HL-60 (cell line): ENCODE measurements around the gene BABAM1.

Experiments used
- DNase-seq, 2 experiments: peaks; one replicate each; pipeline ENCODE4 v3.0.0-alpha.2; 2010 to 2020; ENCODE audit warnings: low read depth in 1 of 2, low spot score in 1 of 2
- H3K27ac ChIP-seq: fragments of 250-450 bp; sonication (Bioruptor Pico); replicated peaks from 2 replicates; pipeline ENCODE4 v1.5.1; 2020; ENCODE audit warnings: mild to moderate bottlenecking, moderate library complexity
- H3K27me3 ChIP-seq: fragments of 250-450 bp; sonication (Bioruptor Pico); 2 replicates; pipeline ENCODE4 v1.5.1; 2021; ENCODE audit warnings: mild to moderate bottlenecking, moderate library complexity; ENCODE audit not compliant: insufficient read depth, poor library complexity, severe bottlenecking
- H3K4me3 ChIP-seq: replicated peaks from 2 replicates; pipeline ENCODE4 v1.5.1; 2011; ENCODE audit warnings: mild to moderate bottlenecking, control low read depth, low read length; ENCODE audit not compliant: insufficient read depth
- GABPA ChIP-seq: IDR thresholded peaks from 2 replicates; pipeline ENCODE4 v1.6.1; 2012; ENCODE audit warnings: low read depth
- POLR2AphosphoS5 ChIP-seq: IDR thresholded peaks from 2 replicates; pipeline ENCODE4 v1.6.1; 2012; ENCODE audit warnings: low read depth
- SPI1 ChIP-seq: IDR thresholded peaks from 2 replicates; pipeline ENCODE4 v1.6.1; 2012; ENCODE audit warnings: low read depth, mild to moderate bottlenecking, borderline replicate concordance
- TF ChIP-seq, protein P1 (sequence below): IDR thresholded peaks from one replicate; pipeline ENCODE4 v1.5.1; 2011; ENCODE audit warnings: low read length, control low read depth, inconsistent platforms; ENCODE audit not compliant: insufficient read depth
- TF ChIP-seq, protein P2 (sequence below): IDR thresholded peaks from 2 replicates; pipeline ENCODE4 v1.6.1; 2012; ENCODE audit warnings: low read depth; ENCODE audit not compliant: insufficient replicate concordance

Gene BABAM1

GRCh38 chr19:17305216-17305516 is 37.9 kb downstream of the BABAM1 start:
- H3K27me3 ChIP-seq: no peaks in the 10 kb centered on the region
- no peak overlapping the region for H3K4me3 ChIP-seq
- no peak for DNase-seq
- TF ChIP-seq GABPA (no peak), POLR2AphosphoS5 (no peak), SPI1 (no peak)
- TF ChIP-seq, protein P1, sequence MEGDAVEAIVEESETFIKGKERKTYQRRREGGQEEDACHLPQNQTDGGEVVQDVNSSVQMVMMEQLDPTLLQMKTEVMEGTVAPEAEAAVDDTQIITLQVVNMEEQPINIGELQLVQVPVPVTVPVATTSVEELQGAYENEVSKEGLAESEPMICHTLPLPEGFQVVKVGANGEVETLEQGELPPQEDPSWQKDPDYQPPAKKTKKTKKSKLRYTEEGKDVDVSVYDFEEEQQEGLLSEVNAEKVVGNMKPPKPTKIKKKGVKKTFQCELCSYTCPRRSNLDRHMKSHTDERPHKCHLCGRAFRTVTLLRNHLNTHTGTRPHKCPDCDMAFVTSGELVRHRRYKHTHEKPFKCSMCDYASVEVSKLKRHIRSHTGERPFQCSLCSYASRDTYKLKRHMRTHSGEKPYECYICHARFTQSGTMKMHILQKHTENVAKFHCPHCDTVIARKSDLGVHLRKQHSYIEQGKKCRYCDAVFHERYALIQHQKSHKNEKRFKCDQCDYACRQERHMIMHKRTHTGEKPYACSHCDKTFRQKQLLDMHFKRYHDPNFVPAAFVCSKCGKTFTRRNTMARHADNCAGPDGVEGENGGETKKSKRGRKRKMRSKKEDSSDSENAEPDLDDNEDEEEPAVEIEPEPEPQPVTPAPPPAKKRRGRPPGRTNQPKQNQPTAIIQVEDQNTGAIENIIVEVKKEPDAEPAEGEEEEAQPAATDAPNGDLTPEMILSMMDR: no peak
- TF ChIP-seq, protein P2, sequence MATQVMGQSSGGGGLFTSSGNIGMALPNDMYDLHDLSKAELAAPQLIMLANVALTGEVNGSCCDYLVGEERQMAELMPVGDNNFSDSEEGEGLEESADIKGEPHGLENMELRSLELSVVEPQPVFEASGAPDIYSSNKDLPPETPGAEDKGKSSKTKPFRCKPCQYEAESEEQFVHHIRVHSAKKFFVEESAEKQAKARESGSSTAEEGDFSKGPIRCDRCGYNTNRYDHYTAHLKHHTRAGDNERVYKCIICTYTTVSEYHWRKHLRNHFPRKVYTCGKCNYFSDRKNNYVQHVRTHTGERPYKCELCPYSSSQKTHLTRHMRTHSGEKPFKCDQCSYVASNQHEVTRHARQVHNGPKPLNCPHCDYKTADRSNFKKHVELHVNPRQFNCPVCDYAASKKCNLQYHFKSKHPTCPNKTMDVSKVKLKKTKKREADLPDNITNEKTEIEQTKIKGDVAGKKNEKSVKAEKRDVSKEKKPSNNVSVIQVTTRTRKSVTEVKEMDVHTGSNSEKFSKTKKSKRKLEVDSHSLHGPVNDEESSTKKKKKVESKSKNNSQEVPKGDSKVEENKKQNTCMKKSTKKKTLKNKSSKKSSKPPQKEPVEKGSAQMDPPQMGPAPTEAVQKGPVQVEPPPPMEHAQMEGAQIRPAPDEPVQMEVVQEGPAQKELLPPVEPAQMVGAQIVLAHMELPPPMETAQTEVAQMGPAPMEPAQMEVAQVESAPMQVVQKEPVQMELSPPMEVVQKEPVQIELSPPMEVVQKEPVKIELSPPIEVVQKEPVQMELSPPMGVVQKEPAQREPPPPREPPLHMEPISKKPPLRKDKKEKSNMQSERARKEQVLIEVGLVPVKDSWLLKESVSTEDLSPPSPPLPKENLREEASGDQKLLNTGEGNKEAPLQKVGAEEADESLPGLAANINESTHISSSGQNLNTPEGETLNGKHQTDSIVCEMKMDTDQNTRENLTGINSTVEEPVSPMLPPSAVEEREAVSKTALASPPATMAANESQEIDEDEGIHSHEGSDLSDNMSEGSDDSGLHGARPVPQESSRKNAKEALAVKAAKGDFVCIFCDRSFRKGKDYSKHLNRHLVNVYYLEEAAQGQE: no peak
- peak overlapping the region; percentile 25; the same call in 1 of the 2 replicates for H3K27ac ChIP-seq

DNA sequence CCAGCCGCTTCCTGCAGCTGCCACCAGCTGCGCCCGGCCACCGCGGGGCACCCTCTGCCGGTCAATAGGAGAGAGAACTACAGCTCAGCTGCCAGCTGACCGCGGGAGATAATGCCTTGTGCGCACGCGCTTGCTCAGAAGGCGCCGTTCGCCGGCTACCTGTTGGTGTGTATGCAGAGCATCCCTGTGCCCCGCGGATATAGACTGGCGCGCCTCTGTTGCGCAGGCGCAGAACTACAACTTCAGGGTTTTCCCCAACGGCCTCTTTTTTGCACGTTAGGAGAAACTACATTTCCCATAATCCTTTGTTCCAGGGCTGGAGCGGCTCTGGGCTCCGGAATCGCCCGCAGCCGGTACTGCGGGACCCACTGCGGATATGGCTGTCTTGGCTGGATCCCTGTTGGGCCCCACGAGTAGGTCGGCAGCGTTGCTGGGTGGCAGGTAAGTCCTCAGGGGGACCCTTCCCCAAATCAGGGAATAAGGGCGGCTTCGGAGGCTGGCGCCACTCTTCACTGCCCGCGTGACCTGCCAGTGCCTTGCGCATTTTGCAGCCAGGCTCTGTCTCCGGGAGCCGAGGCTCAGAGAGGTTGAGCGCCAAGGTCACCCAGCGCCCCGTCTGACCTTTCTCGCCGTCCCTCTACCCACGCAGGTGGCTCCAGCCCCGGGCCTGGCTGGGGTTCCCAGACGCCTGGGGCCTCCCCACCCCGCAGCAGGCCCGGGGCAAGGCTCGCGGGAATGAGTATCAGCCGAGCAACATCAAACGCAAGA is 38.5 kb downstream of the BABAM1 start, which contains the start of gene MRPL34:
TSS of gene MRPL34 (plus strand) at position 356 of the 768 bp plus-strand sequence. CDS start at position 377, 21 bp downstream.
- DNase-seq: peak; percentile 99 to 100
- Histone ChIP-seq H3K27me3 (no peaks in the 10 kb centered on the region), H3K27ac (peak within 1 kb of the TSS; percentile 86), H3K4me3 (peak within 1 kb of the TSS; percentile 78)
- TF ChIP-seq, protein P2: no peak
- peak; percentile 100 for TF ChIP-seq POLR2AphosphoS5
- TF ChIP-seq SPI1: no peak
- TF ChIP-seq GABPA: peak; percentile 77
- TF ChIP-seq, protein P1: peak; percentile 64

DNA sequence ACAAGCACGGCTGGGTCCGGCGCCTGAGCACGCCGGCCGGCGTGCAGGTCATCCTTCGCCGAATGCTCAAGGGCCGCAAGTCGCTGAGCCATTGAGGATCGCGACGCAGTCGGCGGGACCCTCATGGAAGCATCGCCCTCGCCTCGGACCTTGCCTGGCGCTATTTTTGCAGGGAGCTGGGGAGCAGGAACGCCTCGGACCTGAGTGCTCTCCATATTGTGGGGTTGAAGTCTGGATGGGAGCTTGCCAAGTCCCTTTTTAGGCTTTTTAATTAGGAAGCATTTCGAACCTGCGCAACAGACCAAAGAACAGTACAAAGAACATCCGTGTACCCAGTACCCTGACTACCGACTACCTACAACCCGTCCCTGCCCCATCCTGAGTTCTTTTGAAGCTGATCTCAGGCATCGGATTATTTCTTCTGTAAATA is 39.1 kb downstream of the BABAM1 start:
- DNase-seq: no peak
- Histone ChIP-seq H3K4me3 (peak overlapping the region; percentile 78), H3K27me3 (no peaks in the 10 kb centered on the region), H3K27ac (peak overlapping the region; percentile 86)
- TF ChIP-seq, protein P1: no peak
- TF ChIP-seq GABPA (no peak), POLR2AphosphoS5 (no peak)
